Nephron progenitor cell (in vitro differentiated cells): ENCODE data around the gene CDH18.

ENCODE experiments used
- DNase-seq: peaks from one replicate; pipeline ENCODE4 v3.0.0; 2021
- H3K27ac Mint-ChIP-seq: 2 replicates; pipeline ENCODE4 v1.8.0; 2021; ENCODE audit warnings: mild to moderate bottlenecking, moderate library complexity, mixed read lengths
- H3K27me3 Mint-ChIP-seq: 2 replicates; pipeline ENCODE4 v1.8.0; 2021; ENCODE audit warnings: mild to moderate bottlenecking, low read depth, mixed read lengths; ENCODE audit not compliant: poor library complexity
- H3K36me3 Mint-ChIP-seq: 2 replicates; pipeline ENCODE4 v1.8.0; 2021; ENCODE audit warnings: low read depth, mixed read lengths
- H3K4me1 Mint-ChIP-seq: 2 replicates; pipeline ENCODE4 v1.8.0; 2021; ENCODE audit warnings: mixed read lengths
- H3K4me3 Mint-ChIP-seq: 2 replicates; pipeline ENCODE4 v1.8.0; 2021; ENCODE audit warnings: mild to moderate bottlenecking, moderate library complexity, mixed read lengths
- H3K9me3 Mint-ChIP-seq: 2 replicates; pipeline ENCODE4 v1.8.0; 2021; ENCODE audit warnings: mild to moderate bottlenecking, moderate library complexity, mixed read lengths
- TF ChIP-seq, protein P1 (sequence below): fragments of 200-600 bp; sonication (generic); IDR thresholded peaks from 2 replicates; pipeline ENCODE4 v1.5.0; 2021; ENCODE audit warnings: antibody characterized with exemption

The CDH18 gene

GRCh38 chr5:19536387-19536786, 451.6 kb downstream of the CDH18 start:
- H3K36me3 Mint-ChIP-seq, result no peaks in the 10 kb centered on the region
- no peak overlapping the region for H3K4me3 Mint-ChIP-seq
- H3K27me3 Mint-ChIP-seq, result no peaks in the 10 kb centered on the region
- no peak overlapping the region for H3K27ac Mint-ChIP-seq
- H3K4me1 Mint-ChIP-seq, result peaks cover 8% of the 10 kb centered on the region
- TF ChIP-seq, protein P1, sequence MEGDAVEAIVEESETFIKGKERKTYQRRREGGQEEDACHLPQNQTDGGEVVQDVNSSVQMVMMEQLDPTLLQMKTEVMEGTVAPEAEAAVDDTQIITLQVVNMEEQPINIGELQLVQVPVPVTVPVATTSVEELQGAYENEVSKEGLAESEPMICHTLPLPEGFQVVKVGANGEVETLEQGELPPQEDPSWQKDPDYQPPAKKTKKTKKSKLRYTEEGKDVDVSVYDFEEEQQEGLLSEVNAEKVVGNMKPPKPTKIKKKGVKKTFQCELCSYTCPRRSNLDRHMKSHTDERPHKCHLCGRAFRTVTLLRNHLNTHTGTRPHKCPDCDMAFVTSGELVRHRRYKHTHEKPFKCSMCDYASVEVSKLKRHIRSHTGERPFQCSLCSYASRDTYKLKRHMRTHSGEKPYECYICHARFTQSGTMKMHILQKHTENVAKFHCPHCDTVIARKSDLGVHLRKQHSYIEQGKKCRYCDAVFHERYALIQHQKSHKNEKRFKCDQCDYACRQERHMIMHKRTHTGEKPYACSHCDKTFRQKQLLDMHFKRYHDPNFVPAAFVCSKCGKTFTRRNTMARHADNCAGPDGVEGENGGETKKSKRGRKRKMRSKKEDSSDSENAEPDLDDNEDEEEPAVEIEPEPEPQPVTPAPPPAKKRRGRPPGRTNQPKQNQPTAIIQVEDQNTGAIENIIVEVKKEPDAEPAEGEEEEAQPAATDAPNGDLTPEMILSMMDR, result no peak
- H3K9me3 Mint-ChIP-seq, result peaks cover 9% of the 10 kb centered on the region
- DNase-seq, result no peak

GRCh38 chr5:19534751-19535150, 453.2 kb downstream of the CDH18 start:
- no peaks in the 10 kb centered on the region for H3K4me1 Mint-ChIP-seq
- H3K9me3 Mint-ChIP-seq, result no peaks in the 10 kb centered on the region
- no peak overlapping the region for H3K4me3 Mint-ChIP-seq
- H3K36me3 Mint-ChIP-seq, result no peaks in the 10 kb centered on the region
- DNase-seq, result no peak
- TF ChIP-seq, protein P1, result no peak
- H3K27ac Mint-ChIP-seq, result no peak overlapping the region
- no peaks in the 10 kb centered on the region for H3K27me3 Mint-ChIP-seq

DNA sequence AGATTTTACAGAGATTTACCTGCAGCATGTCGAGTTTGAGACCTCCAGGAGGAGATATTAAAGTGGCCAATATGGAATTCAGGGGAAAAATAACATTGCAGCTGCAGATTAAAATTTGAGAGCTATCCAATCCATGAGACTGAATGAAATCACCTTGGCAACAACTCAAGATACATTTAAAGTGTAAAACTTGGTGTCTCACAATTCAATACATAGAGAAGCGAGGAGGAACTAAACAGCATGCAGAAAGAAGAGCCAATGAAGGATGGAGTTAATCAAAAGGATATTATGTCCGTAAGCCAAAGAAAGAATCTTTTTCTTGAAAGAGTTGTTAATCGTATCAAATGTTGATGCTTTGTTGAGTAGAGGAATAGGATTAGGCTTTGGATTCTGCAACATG, 455.1 kb downstream of the CDH18 start:
- Mint-ChIP-seq H3K27me3 (no peaks in the 10 kb centered on the region), H3K27ac (no peak overlapping the region), H3K9me3 (no peaks in the 10 kb centered on the region), H3K4me1 (no peaks in the 10 kb centered on the region), H3K4me3 (no peak overlapping the region), H3K36me3 (no peaks in the 10 kb centered on the region)
- no peak for DNase-seq
- TF ChIP-seq, protein P1, result no peak

GRCh38 chr5:19531374-19531952, 456.5 kb downstream of the CDH18 start:
- Mint-ChIP-seq H3K27ac (no peak overlapping the region), H3K4me3 (no peak overlapping the region), H3K27me3 (no peaks in the 10 kb centered on the region), H3K4me1 (no peaks in the 10 kb centered on the region), H3K36me3 (no peaks in the 10 kb centered on the region), H3K9me3 (no peaks in the 10 kb centered on the region)
- DNase-seq, result no peak
- TF ChIP-seq, protein P1, result no peak

DNA sequence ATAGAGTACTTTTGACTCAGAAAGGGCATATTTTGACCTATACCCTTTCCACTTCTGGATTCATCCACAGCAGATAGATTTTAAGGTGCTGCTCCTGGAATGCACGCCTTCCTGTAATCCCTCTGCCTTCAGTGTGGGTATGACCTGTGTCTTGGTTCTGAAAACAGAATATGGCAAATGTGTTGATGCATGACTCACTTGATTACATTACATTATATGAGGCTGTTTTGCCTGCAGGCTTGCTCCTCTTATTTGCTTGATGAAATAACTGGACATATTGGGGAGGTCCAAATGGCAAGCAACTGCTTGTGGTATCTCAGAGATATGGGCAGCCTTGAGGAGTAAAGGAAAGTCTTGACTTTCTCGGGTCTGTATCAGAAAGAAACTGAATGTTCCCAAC, 468.6 kb downstream of the CDH18 start:
- Mint-ChIP-seq H3K4me3 (no peak overlapping the region), H3K27ac (no peak overlapping the region), H3K9me3 (peaks cover 11% of the 10 kb centered on the region), H3K36me3 (no peaks in the 10 kb centered on the region), H3K4me1 (no peaks in the 10 kb centered on the region), H3K27me3 (no peaks in the 10 kb centered on the region)
- no peak for DNase-seq
- TF ChIP-seq, protein P1, result no peak

DNA sequence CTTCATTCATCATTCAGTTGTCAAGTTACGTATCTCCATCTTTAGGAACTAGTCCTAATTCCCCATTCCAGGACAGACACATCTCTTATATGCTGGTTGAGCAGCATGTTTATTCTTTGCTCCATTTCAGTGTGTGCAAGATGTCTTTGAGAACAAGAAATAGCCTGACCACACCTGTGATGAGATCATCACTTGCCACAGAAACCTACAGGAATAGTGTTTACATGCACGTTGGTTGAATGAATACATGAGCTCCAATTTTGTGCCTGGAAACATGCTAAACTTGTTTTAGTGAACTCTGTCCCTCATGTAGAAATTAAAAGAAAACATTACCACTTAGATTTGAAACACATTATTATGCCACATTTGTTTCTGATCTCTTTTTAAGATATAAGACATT, 489.1 kb downstream of the CDH18 start:
- H3K4me1 Mint-ChIP-seq, result no peaks in the 10 kb centered on the region
- TF ChIP-seq, protein P1, result no peak
- no peaks in the 10 kb centered on the region for H3K27me3 Mint-ChIP-seq
- H3K4me3 Mint-ChIP-seq, result no peak overlapping the region
- DNase-seq, result no peak
- no peak overlapping the region for H3K27ac Mint-ChIP-seq
- H3K36me3 Mint-ChIP-seq, result no peaks in the 10 kb centered on the region
- H3K9me3 Mint-ChIP-seq, result no peaks in the 10 kb centered on the region
